Measurements from ENCODE around the gene MAGI2.

MAGI2 gene

GRCh38 chr7:78417180-78417853 lies 1036.2 kb downstream of the MAGI2 start:
- no peaks in the 10 kb centered on the region for H3K4me1 ChIP-seq (ENCODE audit: insufficient read depth, low read length)
- H3K4me2 ChIP-seq (ENCODE audit: insufficient read depth, low read length), result no peak overlapping the region
- H3K9me3 ChIP-seq (ENCODE audit: insufficient read depth, low read length, severe bottlenecking), result no peaks in the 10 kb centered on the region
- no peak overlapping the region for H3K9ac ChIP-seq (ENCODE audit: low read depth, low read length)
- H3K27me3 ChIP-seq (ENCODE audit: insufficient read depth, low read length, poor library complexity), result peaks cover 5% of the 10 kb centered on the region
- TF ChIP-seq CTCF (IDR thresholded peaks at IDR 0.05; ENCODE audit: borderline replicate concordance, extremely low read depth, low read length, poor library complexity, severe bottlenecking) (no peak), EZH2 (IDR thresholded peaks at IDR 0.05; ENCODE audit: borderline replicate concordance, low read depth, low read length, severe bottlenecking) (no peak)
- H2AFZ ChIP-seq (ENCODE audit: low read depth, low read length), result no peak overlapping the region
- ATAC-seq (ENCODE audit: insufficient read depth, low read depth) (no peak), DNase-seq (no peak)
- H3K36me3 ChIP-seq (ENCODE audit: insufficient read depth, low read length), result no peaks in the 10 kb centered on the region
- no peaks in the 10 kb centered on the region for H4K20me1 ChIP-seq (ENCODE audit: insufficient read depth, low read length)
- H3K4me3 ChIP-seq (ENCODE audit: low read depth in 1 of 2, low read length in 2 of 2), result no peak overlapping the region
- H3K79me2 ChIP-seq (ENCODE audit: insufficient read depth, low read length), result no peaks in the 10 kb centered on the region
- no peak overlapping the region for H3K27ac ChIP-seq (ENCODE audit: low read length)

- Histone ChIP-seq H3K9me3 (ENCODE audit: insufficient read depth, low read length, severe bottlenecking) (no peaks in the 10 kb centered on the region), H3K4me1 (ENCODE audit: insufficient read depth, low read length) (no peaks in the 10 kb centered on the region), H2AFZ (ENCODE audit: low read depth, low read length) (no peak overlapping the region), H3K36me3 (ENCODE audit: insufficient read depth, low read length) (no peaks in the 10 kb centered on the region), H3K79me2 (ENCODE audit: insufficient read depth, low read length) (no peaks in the 10 kb centered on the region), H3K4me2 (ENCODE audit: insufficient read depth, low read length) (no peak overlapping the region), H3K27ac (ENCODE audit: low read length) (no peak overlapping the region), H4K20me1 (ENCODE audit: insufficient read depth, low read length) (no peaks in the 10 kb centered on the region), H3K9ac (ENCODE audit: low read depth, low read length) (no peak overlapping the region), H3K4me3 (ENCODE audit: low read depth in 1 of 2, low read length in 2 of 2) (no peak overlapping the region), H3K27me3 (ENCODE audit: insufficient read depth, low read length, poor library complexity) (peaks cover 5% of the 10 kb centered on the region)
- no peak for ATAC-seq (ENCODE audit: insufficient read depth, low read depth)
- no peak for DNase-seq
- TF ChIP-seq EZH2 (IDR thresholded peaks at IDR 0.05; ENCODE audit: borderline replicate concordance, low read depth, low read length, severe bottlenecking), result no peak
- TF ChIP-seq CTCF (IDR thresholded peaks at IDR 0.05; ENCODE audit: borderline replicate concordance, extremely low read depth, low read length, poor library complexity, severe bottlenecking), result no peak
These were observed 1039.9 kb downstream of the MAGI2 start for GRCh38 chr7:78413568-78413967.

GRCh38 chr7:78412216-78412858 lies 1041.1 kb downstream of the MAGI2 start:
- Histone ChIP-seq H3K4me1 (ENCODE audit: insufficient read depth, low read length) (no peaks in the 10 kb centered on the region), H3K36me3 (ENCODE audit: insufficient read depth, low read length) (no peaks in the 10 kb centered on the region), H3K79me2 (ENCODE audit: insufficient read depth, low read length) (no peaks in the 10 kb centered on the region), H3K4me3 (ENCODE audit: low read depth in 1 of 2, low read length in 2 of 2) (no peak overlapping the region), H3K9me3 (ENCODE audit: insufficient read depth, low read length, severe bottlenecking) (no peaks in the 10 kb centered on the region), H2AFZ (ENCODE audit: low read depth, low read length) (no peak overlapping the region), H3K27ac (ENCODE audit: low read length) (no peak overlapping the region), H3K4me2 (ENCODE audit: insufficient read depth, low read length) (no peak overlapping the region), H4K20me1 (ENCODE audit: insufficient read depth, low read length) (no peaks in the 10 kb centered on the region), H3K27me3 (ENCODE audit: insufficient read depth, low read length, poor library complexity) (peaks cover 3% of the 10 kb centered on the region), H3K9ac (ENCODE audit: low read depth, low read length) (no peak overlapping the region)
- DNase-seq (no peak), ATAC-seq (ENCODE audit: insufficient read depth, low read depth) (no peak)
- TF ChIP-seq EZH2 (IDR thresholded peaks at IDR 0.05; ENCODE audit: borderline replicate concordance, low read depth, low read length, severe bottlenecking) (no peak), CTCF (IDR thresholded peaks at IDR 0.05; ENCODE audit: borderline replicate concordance, extremely low read depth, low read length, poor library complexity, severe bottlenecking) (no peak)

Data from DND-41 (cell line).